Activated CD4-positive, alpha-beta T cell treated with anti-CD3 and anti-CD28 coated beads, Interleukin-10, Interleukin-2, amounts not matched to agents 100 ng/mL and 50 ng/mL, durations not matched to agents 16 hours and 8 hours (primary cell): ENCODE results near the gene SCRN3.
"Not testable (repeated sequence)": the region's sequence is repeated elsewhere in the genome, so short reads cannot be mapped to it uniquely, and the experiment has no call there.

ENCODE experiments used
- DNase-seq: peaks from one replicate; pipeline ENCODE4 v3.0.0-alpha.2; 2020

The SCRN3 gene

GRCh38 chr2:174395284-174395968 is at the start of gene SCRN3:
TSS of gene SCRN3 (plus strand) at chr2:174395730. CDS start at chr2:174398284, 2,554 bp downstream.
- DNase-seq = peak; percentile 85

GRCh38 chr2:174350018-174350417 is 45.5 kb upstream of the SCRN3 start:
- no peak for DNase-seq

GRCh38 chr2:174350593-174351181 is 44.8 kb upstream of the SCRN3 start:
- no peak for DNase-seq

GRCh38 chr2:174353004-174353403 is 42.5 kb upstream of the SCRN3 start:
- no peak for DNase-seq

GRCh38 chr2:174356347-174356746 is 39.2 kb upstream of the SCRN3 start:
- DNase-seq = no peak

GRCh38 chr2:174359663-174360062 is 35.9 kb upstream of the SCRN3 start:
- not testable (repeated sequence) for DNase-seq

GRCh38 chr2:174362949-174363348 is 32.6 kb upstream of the SCRN3 start:
- no peak for DNase-seq

- not testable (repeated sequence) for DNase-seq
Measured at GRCh38 chr2:174363492-174364225, 31.9 kb upstream of the SCRN3 start.

- DNase-seq = no peak
Measured at GRCh38 chr2:174364628-174365027, 30.9 kb upstream of the SCRN3 start.

GRCh38 chr2:174365571-174365970 is 30.0 kb upstream of the SCRN3 start:
- DNase-seq = no peak

- no peak for DNase-seq
Measured at GRCh38 chr2:174368691-174369090, 26.8 kb upstream of the SCRN3 start.

- DNase-seq = no peak
Measured at GRCh38 chr2:174376967-174377366, 18.6 kb upstream of the SCRN3 start.

GRCh38 chr2:174383796-174384195 is 11.7 kb upstream of the SCRN3 start:
- DNase-seq = no peak

- no peak for DNase-seq
Measured at GRCh38 chr2:174385201-174385600, 10.3 kb upstream of the SCRN3 start.

GRCh38 chr2:174388706-174389105 is 6.8 kb upstream of the SCRN3 start:
- not testable (repeated sequence) for DNase-seq

GRCh38 chr2:174389542-174389941 is 6.0 kb upstream of the SCRN3 start:
- DNase-seq = no peak

GRCh38 chr2:174390303-174390702 is 5.2 kb upstream of the SCRN3 start:
- not testable (repeated sequence) for DNase-seq

- DNase-seq = peak; percentile 16
Measured at GRCh38 chr2:174392706-174393105, 2.8 kb upstream of the SCRN3 start.

GRCh38 chr2:174395969-174396630 is 570 bp downstream of the SCRN3 start:
- no peak for DNase-seq

GRCh38 chr2:174397773-174398172 is 2.2 kb downstream of the SCRN3 start:
- DNase-seq = no peak

- DNase-seq = no peak
Measured at GRCh38 chr2:174399171-174399570, 3.6 kb downstream of the SCRN3 start.

- DNase-seq = no peak
Measured at GRCh38 chr2:174400853-174401252, 5.3 kb downstream of the SCRN3 start.

- DNase-seq = no peak
Measured at GRCh38 chr2:174403628-174404027, 8.1 kb downstream of the SCRN3 start.
